Measurements from ENCODE around the gene IMPG1.
"Not testable (repeated sequence)": the region's sequence is repeated elsewhere in the genome, so short reads cannot be mapped to it uniquely, and the experiment has no call there.

- not testable (repeated sequence) for TF ChIP-seq POLR2A, CTCF, POLR2AphosphoS5 (IDR thresholded peaks at IDR 0.05)
Measured at GRCh38 chr6:75900216-75900615, 172.2 kb downstream of the IMPG1 start.

Data from upper lobe of left lung (tissue), 4 donors.